GM19351 (cell line): Measurements from ENCODE around the gene ARHGAP10.
"Not testable (repeated sequence)": the region's sequence is repeated elsewhere in the genome, so short reads cannot be mapped to it uniquely, and the experiment has no call there.

Experiments
- ATAC-seq: cut with Tn5 transposase; IDR thresholded peaks from one replicate; pipeline ENCODE4 v1.9.1; 2021; ENCODE audit warnings: mild to moderate bottlenecking, moderate library complexity; ENCODE audit not compliant: unreplicated experiment

ARHGAP10 gene

GRCh38 chr4:147791341-147791740 lies 59.5 kb downstream of the ARHGAP10 start:
- ATAC-seq: no peak

GRCh38 chr4:147791865-147792264 lies 60.0 kb downstream of the ARHGAP10 start:
- no peak for ATAC-seq

- ATAC-seq: peak; percentile 63
These were observed 61.9 kb downstream of the ARHGAP10 start for GRCh38 chr4:147793569-147794313.

- ATAC-seq: peak; percentile 15
These were observed 62.4 kb downstream of the ARHGAP10 start for GRCh38 chr4:147794314-147794680.

- peak; percentile 61 for ATAC-seq
These were observed 63.0 kb downstream of the ARHGAP10 start for GRCh38 chr4:147794787-147795413.

- ATAC-seq: not testable (repeated sequence)
These were observed 67.2 kb downstream of the ARHGAP10 start for GRCh38 chr4:147799057-147799456.

GRCh38 chr4:147799986-147800555 lies 68.2 kb downstream of the ARHGAP10 start:
- ATAC-seq: peak; percentile 98

- ATAC-seq: no peak
These were observed 69.9 kb downstream of the ARHGAP10 start for GRCh38 chr4:147801820-147802219.

GRCh38 chr4:147802346-147802745 lies 70.5 kb downstream of the ARHGAP10 start:
- no peak for ATAC-seq

- ATAC-seq: no peak
These were observed 74.1 kb downstream of the ARHGAP10 start for GRCh38 chr4:147805946-147806345.

GRCh38 chr4:147808447-147808846 lies 76.6 kb downstream of the ARHGAP10 start:
- peak; percentile 53 for ATAC-seq

GRCh38 chr4:147809211-147809610 lies 77.3 kb downstream of the ARHGAP10 start:
- ATAC-seq: no peak

- no peak for ATAC-seq
These were observed 80.0 kb downstream of the ARHGAP10 start for GRCh38 chr4:147811878-147812277.

GRCh38 chr4:147813109-147813773 lies 81.4 kb downstream of the ARHGAP10 start:
- ATAC-seq: no peak

GRCh38 chr4:147813973-147814372 lies 82.1 kb downstream of the ARHGAP10 start:
- ATAC-seq: no peak

GRCh38 chr4:147814376-147814775 lies 82.5 kb downstream of the ARHGAP10 start:
- ATAC-seq: no peak

GRCh38 chr4:147815741-147816140 lies 83.9 kb downstream of the ARHGAP10 start:
- no peak for ATAC-seq

- no peak for ATAC-seq
These were observed 84.7 kb downstream of the ARHGAP10 start for GRCh38 chr4:147816382-147817254.

GRCh38 chr4:147820975-147821374 lies 89.1 kb downstream of the ARHGAP10 start:
- no peak for ATAC-seq

- ATAC-seq: peak; percentile 72
These were observed 89.7 kb downstream of the ARHGAP10 start for GRCh38 chr4:147821555-147821954.

- ATAC-seq: peak; percentile 8
These were observed 90.2 kb downstream of the ARHGAP10 start for GRCh38 chr4:147822128-147822527.
